ENCODE measurements around the gene C1orf174. TPM values are rescaled to one million over a fixed set of nuclear protein-coding genes. Genes with fewer than 3 reads are reported as not detected.

The C1orf174 gene
- total RNA-seq, 4 donors from 2014 or later, result 12.7 to 22.6 (median 17.7) TPM

GRCh38 chr1:3852091-3852490, 48.0 kb downstream of the C1orf174 start:
- intact Hi-C loops (cut with DNase I; ENCODE audit: low total_unique reads), result no loop called here
- TF ChIP-seq CTCF (IDR thresholded peaks at IDR 0.05), result no peak
- no peak for TF ChIP-seq POLR2A (IDR thresholded peaks at IDR 0.05)
- WGBS, 2 donors, result 85 to 88% methylated on average over 12 of the region's 12 CpGs
- DNase-seq (ENCODE audit: low spot score in 2 of 2), result no peak
- no peak overlapping the region for H3K4me3 ChIP-seq (ENCODE audit: low read depth, poor library complexity, severe bottlenecking)

GRCh38 chr1:3851292-3851691, 48.8 kb downstream of the C1orf174 start:
- no peak for DNase-seq (ENCODE audit: low spot score in 2 of 2)
- intact Hi-C loops (cut with DNase I; ENCODE audit: low total_unique reads), result no loop called here
- 96 to 98% methylated on average over 6 of the region's 6 CpGs for WGBS, 2 donors
- H3K4me3 ChIP-seq (ENCODE audit: low read depth, poor library complexity, severe bottlenecking), result no peak overlapping the region
- TF ChIP-seq POLR2A (IDR thresholded peaks at IDR 0.05) (no peak), CTCF (IDR thresholded peaks at IDR 0.05) (no peak)

GRCh38 chr1:3850857-3851256, 49.2 kb downstream of the C1orf174 start:
- DNase-seq (ENCODE audit: low spot score in 2 of 2), result no peak
- TF ChIP-seq CTCF (IDR thresholded peaks at IDR 0.05) (no peak), POLR2A (IDR thresholded peaks at IDR 0.05) (no peak)

GRCh38 chr1:3847081-3847480, 53.0 kb downstream of the C1orf174 start:
- intact Hi-C loops (cut with DNase I; ENCODE audit: low total_unique reads), result no loop called here
- 76 to 81% methylated on average over 6 of the region's 6 CpGs for WGBS, 2 donors
- no peak for TF ChIP-seq CTCF (IDR thresholded peaks at IDR 0.05)
- no peak for TF ChIP-seq POLR2A (IDR thresholded peaks at IDR 0.05)
- DNase-seq (ENCODE audit: low spot score in 2 of 2), result no peak
- H3K4me3 ChIP-seq (ENCODE audit: low read depth, poor library complexity, severe bottlenecking), result no peak overlapping the region

More at GRCh38 chr1:3850857-3851256, 49.2 kb downstream of the C1orf174 start:
- 81 to 87% methylated on average over 12 of the region's 12 CpGs for WGBS, 2 donors
- H3K4me3 ChIP-seq (ENCODE audit: low read depth, poor library complexity, severe bottlenecking), result no peak overlapping the region
- intact Hi-C loops (cut with DNase I; ENCODE audit: low total_unique reads), result no loop called here

GRCh38 chr1:3846541-3846940, 53.5 kb downstream of the C1orf174 start:
- intact Hi-C loops (cut with DNase I; ENCODE audit: low total_unique reads), result no loop called here
- TF ChIP-seq POLR2A (IDR thresholded peaks at IDR 0.05) (no peak), CTCF (IDR thresholded peaks at IDR 0.05) (no peak)
- no peak overlapping the region for H3K4me3 ChIP-seq (ENCODE audit: low read depth, poor library complexity, severe bottlenecking)
- 87% methylated on average over 3 of the region's 3 CpGs for WGBS, 2 donors
- no peak for DNase-seq (ENCODE audit: low spot score in 2 of 2)

GRCh38 chr1:3842912-3843311, 57.2 kb downstream of the C1orf174 start:
- no peak for TF ChIP-seq CTCF (IDR thresholded peaks at IDR 0.05)
- TF ChIP-seq POLR2A (IDR thresholded peaks at IDR 0.05), result no peak
- intact Hi-C loops (cut with DNase I; ENCODE audit: low total_unique reads), result no loop called here
- no peak for DNase-seq (ENCODE audit: low spot score in 2 of 2)
- no peak overlapping the region for H3K4me3 ChIP-seq (ENCODE audit: low read depth, poor library complexity, severe bottlenecking)
- 90 to 91% methylated on average over 9 of the region's 9 CpGs for WGBS, 2 donors
